ENCODE data around the gene TRIM65.

TRIM65 gene

GRCh38 chr17:75849724-75850123 is 47.0 kb downstream of the TRIM65 start:
- no peak for DNase-seq

GRCh38 chr17:75849279-75849646 is 47.5 kb downstream of the TRIM65 start:
- DNase-seq: no peak

GRCh38 chr17:75848523-75849278 is 48.0 kb downstream of the TRIM65 start:
- peak; percentile 83 for DNase-seq

DNA sequence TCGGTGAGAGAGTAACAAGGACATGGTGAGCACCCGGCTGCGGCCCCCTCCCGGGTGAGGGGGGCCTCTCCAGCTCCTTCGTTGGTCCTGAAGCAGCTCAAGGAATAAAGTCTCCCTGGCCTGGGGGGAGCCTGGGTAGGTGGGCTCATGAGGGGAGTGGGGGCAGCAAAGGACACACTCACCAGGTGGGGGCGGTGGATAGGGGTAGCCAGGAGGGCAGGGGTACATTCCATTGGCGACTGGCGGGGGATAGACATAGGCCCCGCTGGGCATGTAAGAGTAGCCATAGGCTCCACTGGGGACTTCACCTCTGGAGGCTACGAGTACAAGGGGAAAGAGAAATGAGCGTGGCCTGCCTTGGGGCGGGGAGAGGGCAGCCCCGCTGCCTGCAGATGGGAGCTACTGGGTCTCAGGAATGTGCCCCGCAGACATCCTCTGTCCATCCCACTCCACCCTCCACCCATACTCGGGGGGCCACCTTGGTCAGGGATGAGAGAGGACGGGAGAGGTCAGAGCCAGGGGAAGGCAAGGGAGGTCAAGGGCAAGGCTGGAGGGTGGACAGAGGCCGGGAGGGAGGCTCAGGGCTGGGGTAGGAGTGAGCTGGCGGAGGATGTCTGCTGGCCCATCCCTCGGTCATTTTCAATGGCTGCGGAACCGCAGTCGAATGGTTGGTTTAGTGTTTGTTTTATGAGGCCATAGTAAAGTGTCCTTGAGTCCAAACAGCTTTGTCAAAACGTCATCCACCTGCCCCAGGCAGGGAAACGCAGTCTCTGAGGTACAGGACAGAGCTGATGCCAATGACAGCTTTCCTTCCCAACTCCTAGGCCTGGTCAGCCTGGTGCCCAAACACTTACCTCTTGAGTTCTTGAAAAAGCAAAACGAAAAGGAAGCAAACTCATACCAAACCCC is 48.9 kb downstream of the TRIM65 start:
- no peak for DNase-seq

DNA sequence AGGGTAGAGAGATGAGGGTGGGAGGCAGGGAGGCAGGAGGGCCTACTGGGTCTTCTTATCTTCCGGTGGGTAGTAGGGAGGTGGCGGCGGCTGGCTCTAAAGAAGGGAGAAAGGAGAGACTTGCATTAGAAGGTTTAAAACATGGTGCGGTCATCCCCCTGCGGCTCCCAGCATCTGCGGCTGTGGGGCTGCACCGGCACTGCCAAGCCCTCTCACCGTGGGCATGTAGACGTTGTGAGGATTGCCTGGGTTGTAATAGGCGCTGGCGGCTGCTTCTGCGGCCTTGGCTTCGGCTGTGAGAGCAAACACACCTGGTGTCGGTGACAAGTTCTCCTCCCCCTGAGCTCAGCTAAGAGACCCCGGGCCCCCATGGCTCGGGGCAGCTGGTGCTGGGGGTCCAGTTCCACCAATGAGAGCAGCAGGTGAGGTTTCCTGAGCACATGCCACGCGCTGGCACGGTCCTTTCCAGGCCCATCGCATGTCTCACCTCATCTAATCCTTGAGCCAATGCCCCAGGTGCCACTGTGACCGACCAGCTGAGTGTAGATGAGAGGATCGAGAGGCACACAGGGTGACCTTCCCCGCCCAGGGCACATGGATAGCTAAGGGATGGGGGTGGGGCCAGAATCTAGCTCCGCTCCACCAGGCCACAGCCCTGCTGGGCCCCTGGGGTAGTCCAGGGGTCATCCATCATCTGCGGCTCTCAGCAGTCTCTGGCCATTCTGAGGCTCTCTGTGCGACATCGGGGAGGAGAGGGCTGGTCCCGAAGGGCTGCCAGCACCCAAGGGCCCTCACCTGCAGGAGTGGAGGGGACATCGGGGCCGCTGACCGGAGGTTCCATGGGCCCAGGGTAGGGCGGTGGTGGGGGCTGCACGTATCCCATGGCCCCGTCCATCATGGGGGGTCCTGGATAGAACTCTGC is 49.8 kb downstream of the TRIM65 start:
- DNase-seq: no peak

GRCh38 chr17:75845933-75846691 is 50.6 kb downstream of the TRIM65 start:
- no peak for DNase-seq

- DNase-seq: peak; percentile 68
Measured at GRCh38 chr17:75845058-75845711, 51.6 kb downstream of the TRIM65 start.

- DNase-seq: peak; percentile 37
Measured at GRCh38 chr17:75844530-75845057, 52.2 kb downstream of the TRIM65 start.

GRCh38 chr17:75843577-75844529 is 52.9 kb downstream of the TRIM65 start, which contains the start of gene UNC13D:
UNC13D (minus strand) TSS chr17:75844404; CDS start chr17:75844337, 67 bp downstream.
- peak; percentile 75 for DNase-seq

DNA sequence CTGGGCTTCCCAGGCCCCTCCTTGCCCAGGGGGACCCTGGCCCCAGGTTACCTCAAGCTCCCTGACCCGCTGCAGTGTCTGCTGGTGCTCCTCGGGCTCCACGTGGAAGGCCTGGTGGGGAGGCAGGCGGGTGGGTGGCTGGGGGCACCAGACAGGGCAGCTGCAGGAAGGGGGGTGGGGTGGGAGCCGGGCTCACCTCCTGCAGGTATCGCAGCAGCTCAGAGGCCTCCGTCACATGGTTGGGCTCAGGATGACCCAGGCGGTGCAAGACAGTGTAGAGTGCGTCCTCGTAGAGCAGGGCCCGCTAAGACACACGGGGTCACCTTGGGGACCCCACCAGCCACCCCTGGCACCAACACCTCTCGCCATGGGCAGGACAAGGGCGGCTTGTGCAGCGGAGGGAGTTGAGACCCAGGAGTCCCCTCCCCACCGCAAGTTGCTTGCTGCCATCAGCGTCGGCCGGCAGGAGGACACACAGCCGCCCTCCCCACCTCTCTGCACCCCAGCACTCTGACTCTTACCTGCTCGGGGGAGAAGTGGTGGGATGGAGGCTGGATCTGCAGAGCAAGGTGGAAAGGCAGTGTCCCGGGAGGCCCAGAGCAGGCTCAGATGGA is 53.7 kb downstream of the TRIM65 start:
- DNase-seq: peak; percentile 38

- no peak for DNase-seq
Measured at GRCh38 chr17:75842411-75842810, 54.3 kb downstream of the TRIM65 start.

DNA sequence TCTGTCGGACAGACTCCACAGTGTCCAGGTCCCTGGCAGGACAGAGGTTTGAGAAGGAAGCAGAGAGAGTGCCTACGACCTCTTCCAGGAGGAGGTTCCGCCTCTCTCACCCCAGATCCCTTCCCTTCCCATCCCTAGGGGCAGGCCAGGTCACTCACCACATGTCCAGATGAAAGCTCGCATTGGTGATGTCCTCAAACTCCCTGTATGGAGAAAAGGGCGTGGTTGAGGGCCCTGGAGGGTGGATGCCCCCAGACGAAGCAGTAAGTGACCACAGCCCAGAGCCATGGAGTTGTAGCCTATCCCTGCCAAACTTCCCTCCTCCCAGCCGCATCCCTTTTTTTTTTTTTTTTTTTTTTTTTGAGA is 56.0 kb downstream of the TRIM65 start:
- no peak for DNase-seq

GRCh38 chr17:75839942-75840798 is 56.6 kb downstream of the TRIM65 start:
- no peak for DNase-seq

Data from CD4-positive, alpha-beta T cell treated with Interleukin-12 subunit alpha and Interleukin-12 subunit beta, for 1 hour (primary cell).